DMS 273 (cell line): ENCODE results near the gene GJA4.
"Not testable (repeated sequence)": the region's sequence is repeated elsewhere in the genome, so short reads cannot be mapped to it uniquely, and the experiment has no call there.

Source experiments
- DNase-seq: peaks from one replicate; lab custom pipeline; 2025; ENCODE audit not compliant: unreplicated experiment; lab: John Stamatoyannopoulos, UW

The GJA4 gene

GRCh38 chr1:34768856-34769255 is 23.9 kb upstream of the GJA4 start:
- no peak for DNase-seq

DNA sequence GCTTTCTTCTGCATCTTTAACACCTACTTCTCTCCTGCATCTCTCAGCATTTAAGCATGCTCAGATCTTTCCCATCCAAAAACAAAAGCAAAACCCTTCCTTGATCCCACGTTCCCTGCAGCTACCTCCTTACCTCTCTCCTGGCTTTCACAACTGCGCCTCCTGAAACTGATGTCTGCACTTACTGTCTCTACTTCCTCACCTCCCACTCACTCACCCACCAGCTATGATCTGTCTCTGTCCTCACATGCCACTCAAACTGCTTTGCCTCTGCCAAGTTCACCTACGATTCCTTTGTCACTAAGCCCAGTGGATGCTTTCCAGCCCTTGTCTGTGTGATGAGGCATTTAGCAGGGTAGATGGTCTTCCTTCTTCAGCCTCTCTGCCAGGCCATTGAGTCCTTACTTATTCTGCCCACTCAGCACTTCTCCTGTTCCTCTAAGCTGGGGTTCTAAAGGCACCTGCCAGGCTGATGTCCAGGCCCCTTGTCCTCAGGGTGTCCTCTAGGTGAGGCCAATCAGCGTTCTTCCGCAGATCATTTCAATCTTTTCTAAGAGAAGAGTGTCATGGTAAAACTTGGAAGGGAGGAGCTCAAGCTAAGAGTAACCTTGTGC is 21.8 kb upstream of the GJA4 start:
- no peak for DNase-seq

DNA sequence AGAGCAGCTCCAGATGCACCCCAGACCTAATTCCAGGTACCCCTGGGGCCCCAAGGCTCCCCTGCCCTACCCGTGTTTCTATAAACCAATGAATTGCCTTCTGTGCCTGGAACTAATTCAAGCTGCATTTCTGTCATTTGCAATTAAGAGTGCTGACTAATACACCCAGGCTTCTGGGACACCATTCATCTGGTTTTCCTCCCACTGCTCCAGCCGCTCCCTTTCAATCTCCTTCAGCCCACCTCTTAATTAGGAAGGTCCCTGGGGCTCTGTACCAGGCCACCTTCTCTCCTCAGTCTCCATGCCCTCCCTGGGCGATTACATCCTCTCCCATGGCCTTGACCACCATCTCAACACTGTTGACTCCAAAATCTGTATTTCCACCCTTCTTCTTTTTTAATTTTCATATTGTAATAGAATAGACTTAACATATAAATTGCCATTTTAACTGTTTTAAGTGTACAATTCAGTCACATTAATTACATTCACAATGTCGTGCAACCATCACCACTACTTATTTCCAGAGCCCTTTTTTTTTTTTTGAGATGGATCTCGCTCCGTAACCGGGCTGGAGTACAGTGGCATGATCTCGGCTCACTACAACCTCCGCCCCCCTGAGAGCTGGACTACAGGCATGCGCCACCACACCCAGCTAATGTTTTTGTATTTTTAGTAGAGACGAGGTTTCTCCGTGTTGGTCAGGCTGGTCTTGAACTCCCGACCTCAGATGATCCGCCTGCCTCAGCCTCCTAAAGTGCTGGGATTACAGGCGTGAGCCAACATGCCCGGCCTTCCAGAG is 21.0 kb upstream of the GJA4 start:
- DNase-seq = no peak

- DNase-seq = not testable (repeated sequence)
Measured at GRCh38 chr1:34773114-34773513, 19.7 kb upstream of the GJA4 start.

DNA sequence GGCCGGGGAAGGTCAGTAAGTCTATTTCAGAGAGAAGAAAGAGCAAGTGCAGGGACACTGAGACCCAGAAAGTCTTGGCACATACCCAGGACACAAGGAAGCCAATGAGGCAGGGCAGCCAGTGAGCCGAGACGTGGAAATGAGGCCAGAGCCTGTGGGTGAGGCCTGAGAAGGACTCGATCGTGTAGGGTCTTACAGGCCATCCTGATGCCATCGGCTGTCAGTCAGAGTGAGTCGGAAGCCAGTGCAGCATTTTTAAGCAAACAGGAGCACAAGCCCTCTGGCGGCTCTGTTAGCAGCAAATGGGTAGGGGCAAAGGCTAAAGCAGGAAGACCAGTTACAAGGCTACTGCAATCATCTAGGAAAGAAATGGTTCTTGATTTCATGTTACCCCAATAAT is 17.8 kb upstream of the GJA4 start:
- no peak for DNase-seq

- DNase-seq = no peak
Measured at GRCh38 chr1:34776911-34777310, 15.9 kb upstream of the GJA4 start.

- no peak for DNase-seq
Measured at GRCh38 chr1:34777519-34778321, 15.1 kb upstream of the GJA4 start.

DNA sequence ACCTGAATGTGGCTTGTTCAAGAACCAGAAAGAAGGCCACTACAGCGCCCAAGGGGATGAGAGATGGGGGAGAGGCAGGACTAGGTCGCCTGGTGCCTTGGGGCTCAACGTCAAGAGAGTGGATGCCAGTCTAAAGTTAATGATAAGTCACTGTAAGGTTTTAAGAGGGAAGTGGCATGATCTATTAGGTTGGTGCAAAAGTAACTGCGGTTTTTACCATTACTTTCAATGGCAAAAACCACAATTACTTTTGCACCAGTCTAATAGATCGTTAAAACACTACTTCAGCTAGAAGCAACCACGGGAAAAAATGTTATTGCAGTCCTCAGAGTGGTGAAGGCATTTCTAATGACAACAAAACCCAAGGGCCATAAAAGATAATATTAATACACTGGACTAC is 14.4 kb upstream of the GJA4 start:
- DNase-seq = no peak

DNA sequence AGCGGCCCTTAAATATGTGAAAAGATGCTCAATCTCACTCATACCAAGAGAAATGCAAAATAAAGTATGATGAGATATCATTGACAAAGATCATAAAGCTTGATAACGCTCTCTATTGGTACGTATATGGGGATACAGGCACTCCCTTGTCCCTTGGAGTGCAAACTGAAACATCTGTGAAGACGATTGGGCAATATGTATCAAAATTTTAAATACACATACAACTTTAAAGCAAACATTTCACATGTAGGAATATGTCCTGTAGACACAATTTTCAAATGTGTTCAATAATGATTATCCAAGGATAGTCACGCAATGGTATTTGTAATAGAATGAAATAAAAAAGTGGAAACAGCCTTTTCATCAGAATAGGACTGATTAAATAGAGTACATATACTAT is 13.8 kb upstream of the GJA4 start:
- DNase-seq = no peak

DNA sequence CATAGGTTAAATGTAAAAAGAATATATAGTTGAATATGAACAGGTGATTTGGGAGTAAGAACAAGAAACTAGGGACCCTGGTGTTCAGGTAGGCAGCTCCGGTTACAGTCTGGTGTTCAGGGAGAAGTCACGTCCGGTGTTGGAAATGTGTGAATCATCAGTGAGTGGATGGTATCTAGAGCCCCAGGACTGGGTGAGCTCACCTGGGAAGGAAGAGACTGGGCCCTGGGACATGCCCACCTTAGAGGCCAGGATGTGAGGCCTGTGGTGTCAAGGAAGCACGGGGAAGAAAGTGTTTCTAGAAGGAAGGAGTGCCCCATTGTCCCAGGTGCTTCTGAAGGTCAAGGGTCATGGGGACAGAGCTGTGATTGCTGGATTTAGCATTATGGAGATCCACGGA is 13.3 kb upstream of the GJA4 start:
- DNase-seq = no peak

GRCh38 chr1:34779962-34780361 is 12.8 kb upstream of the GJA4 start:
- DNase-seq = no peak

DNA sequence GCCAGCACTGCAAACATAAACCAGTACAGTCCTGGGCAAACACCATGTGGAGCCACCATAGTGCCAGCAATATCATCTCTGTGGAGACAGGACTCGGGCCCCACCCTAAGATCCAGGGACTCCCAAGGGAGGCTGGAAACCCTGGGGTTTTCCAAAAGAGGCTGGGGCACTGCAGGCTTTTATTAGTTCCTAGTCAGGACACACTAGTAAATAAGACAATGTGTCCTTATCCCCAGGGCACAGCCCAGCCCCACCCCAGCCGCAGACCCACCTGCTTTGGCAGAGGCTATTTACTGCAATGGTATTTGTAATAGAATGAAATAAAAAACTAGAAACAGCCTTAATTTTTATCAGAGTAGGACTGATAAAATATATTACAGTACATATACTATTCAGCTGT is 12.3 kb upstream of the GJA4 start:
- no peak for DNase-seq

DNA sequence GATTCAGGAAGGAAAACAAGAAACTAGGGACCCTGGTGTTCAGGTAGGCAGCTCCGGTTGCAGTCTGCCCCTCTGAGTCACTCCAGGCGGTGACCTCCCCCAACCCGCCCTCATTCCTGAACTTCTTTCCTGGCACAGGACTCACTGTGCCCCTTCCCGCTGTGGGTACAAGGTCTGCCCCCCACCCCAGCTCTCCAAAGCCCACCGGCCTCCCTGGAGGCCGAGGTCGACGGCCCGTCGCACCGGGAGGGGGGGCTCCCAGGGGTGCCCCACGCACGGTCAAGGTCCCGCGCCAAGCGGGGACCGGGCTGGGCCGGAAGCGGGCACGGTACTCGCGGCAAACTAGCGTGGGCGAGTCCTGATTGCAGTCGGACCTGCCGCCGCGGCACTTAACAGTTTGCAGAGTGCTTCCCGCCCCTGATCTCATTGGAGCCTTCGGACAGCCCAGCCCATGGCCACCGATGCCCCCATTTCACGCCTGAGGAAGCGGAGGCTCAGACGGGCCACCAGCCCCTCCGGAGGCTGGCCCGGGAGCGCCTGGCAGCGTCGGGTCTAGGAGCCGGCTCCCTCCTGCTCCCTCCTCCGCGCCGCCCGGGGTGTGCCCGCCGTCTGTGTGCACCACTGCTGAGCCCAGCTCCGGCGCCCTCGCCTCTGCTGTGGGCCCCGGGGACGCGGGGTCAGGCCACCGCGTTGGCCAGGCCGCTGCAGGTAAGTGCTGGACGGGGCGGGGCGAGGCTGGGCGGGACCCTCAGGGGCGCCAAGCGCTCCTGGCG is 11.5 kb upstream of the GJA4 start, which contains the start of gene GJB3:
Gene GJB3 (plus strand): TSS at position 144 of the 773 bp plus-strand sequence. CDS start 3,549 bp downstream, outside the sequence.
- peak; percentile 49 for DNase-seq

DNA sequence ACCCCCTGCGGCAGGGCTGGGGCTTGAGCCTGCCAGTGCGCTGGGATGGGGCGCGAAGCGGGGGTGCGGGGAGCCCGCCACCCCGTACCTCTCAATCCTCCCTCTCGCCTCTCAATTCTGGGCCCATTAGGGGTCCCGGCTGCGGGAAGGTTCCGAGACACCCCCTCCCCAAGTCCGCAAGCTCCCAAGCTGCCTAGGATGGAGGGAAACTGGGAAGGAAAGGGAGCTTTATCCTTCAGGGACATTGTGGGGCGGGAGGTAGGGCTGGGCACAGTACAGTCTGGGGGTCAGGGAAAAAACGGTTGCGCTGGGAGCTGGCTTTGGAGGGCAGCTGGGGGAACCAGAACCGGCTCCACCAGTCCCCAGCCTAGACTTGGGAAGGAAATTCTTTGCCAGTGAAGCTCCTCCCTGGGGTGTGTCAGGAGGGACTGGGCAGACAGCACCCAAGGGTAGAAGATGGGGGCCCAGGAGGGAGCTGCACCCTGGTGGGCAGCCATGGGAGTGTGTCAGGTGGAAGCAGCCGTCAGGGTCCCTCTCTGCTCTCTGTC is 10.9 kb upstream of the GJA4 start:
- no peak for DNase-seq

- DNase-seq = no peak
Measured at GRCh38 chr1:34784751-34785221, 8.0 kb upstream of the GJA4 start.

DNA sequence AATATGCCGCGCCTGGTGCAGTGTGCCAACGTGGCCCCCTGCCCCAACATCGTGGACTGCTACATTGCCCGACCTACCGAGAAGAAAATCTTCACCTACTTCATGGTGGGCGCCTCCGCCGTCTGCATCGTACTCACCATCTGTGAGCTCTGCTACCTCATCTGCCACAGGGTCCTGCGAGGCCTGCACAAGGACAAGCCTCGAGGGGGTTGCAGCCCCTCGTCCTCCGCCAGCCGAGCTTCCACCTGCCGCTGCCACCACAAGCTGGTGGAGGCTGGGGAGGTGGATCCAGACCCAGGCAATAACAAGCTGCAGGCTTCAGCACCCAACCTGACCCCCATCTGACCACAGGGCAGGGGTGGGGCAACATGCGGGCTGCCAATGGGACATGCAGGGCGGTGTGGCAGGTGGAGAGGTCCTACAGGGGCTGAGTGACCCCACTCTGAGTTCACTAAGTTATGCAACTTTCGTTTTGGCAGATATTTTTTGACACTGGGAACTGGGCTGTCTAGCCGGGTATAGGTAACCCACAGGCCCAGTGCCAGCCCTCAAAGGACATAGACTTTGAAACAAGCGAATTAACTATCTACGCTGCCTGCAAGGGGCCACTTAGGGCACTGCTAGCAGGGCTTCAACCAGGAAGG is 7.4 kb upstream of the GJA4 start:
- DNase-seq = no peak

GRCh38 chr1:34785875-34786470 is 6.8 kb upstream of the GJA4 start:
- no peak for DNase-seq

DNA sequence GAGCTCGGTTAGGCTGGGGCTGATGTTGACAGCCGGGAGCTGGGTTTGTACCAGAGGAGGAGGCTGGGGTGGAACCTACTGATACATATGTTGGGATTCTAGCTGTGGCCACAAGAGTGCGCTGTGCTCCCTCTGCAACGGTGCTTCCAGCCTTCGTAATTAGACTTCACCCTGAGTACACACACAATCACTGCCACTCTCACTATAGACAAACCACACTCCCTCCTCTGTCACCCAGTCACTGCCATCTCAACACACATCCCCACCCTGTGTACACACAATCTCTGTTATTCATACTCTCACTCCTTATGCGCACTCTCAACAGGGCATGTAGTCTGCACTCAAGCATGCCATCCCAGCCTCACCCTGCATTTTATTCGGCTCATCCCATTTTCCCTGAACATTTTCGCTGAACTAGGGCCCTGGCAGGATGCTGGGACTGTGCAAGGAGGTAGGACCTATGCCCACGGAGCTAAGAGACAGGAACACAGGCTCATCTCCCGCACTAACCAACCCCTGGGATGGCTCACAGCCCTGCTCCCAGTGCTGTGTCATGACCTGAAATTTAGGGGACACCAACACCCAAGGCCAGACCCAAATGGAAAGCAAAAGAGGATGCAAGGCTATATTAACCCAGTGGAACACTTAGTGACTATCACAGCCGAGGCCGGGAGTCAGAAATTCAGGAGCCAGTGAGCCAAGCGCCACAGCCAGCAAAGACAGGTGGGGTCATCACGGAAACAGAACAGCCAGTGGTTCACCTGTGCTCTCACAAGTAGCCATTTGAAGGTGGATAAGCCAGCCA is 6.1 kb upstream of the GJA4 start:
- peak; percentile 82 for DNase-seq
